Hippocampal formation (tissue), 2 donors: ENCODE results near the gene SMIM43.
"Not testable (repeated sequence)": the region's sequence is repeated elsewhere in the genome, so short reads cannot be mapped to it uniquely, and the experiment has no call there.

ENCODE experiments used
- DNase-seq, 2 donors: peaks; one replicate each; lab custom pipeline; 2025; lab: John Stamatoyannopoulos, UW

The SMIM43 gene

GRCh38 chr4:121736735-121737351, 28.1 kb downstream of the SMIM43 start:
- DNase-seq, result peak in 1 of 2 donors; percentile 14

GRCh38 chr4:121734571-121734970, 30.4 kb downstream of the SMIM43 start:
- DNase-seq, result peak in 1 of 2 donors; percentile 51

GRCh38 chr4:121733942-121734341, 31.0 kb downstream of the SMIM43 start:
- no peak for DNase-seq

- DNase-seq, result not testable (repeated sequence)
Observed at GRCh38 chr4:121729753-121730152, 35.2 kb downstream of the SMIM43 start.

- no peak for DNase-seq
Observed at GRCh38 chr4:121728798-121729226, 36.2 kb downstream of the SMIM43 start.

GRCh38 chr4:121728066-121728465, 36.9 kb downstream of the SMIM43 start:
- DNase-seq, result no peak

- DNase-seq, result peak in 1 of 2 donors; percentile 48
Observed at GRCh38 chr4:121726642-121727268, 38.2 kb downstream of the SMIM43 start.

GRCh38 chr4:121724671-121725070, 40.3 kb downstream of the SMIM43 start:
- DNase-seq, result no peak

GRCh38 chr4:121721700-121722099, 43.3 kb downstream of the SMIM43 start:
- DNase-seq, result no peak

GRCh38 chr4:121720109-121720508, 44.9 kb downstream of the SMIM43 start:
- DNase-seq, result no peak

GRCh38 chr4:121717680-121718237, 47.2 kb downstream of the SMIM43 start:
- DNase-seq, result no peak

- DNase-seq, result no peak
Observed at GRCh38 chr4:121714548-121714947, 50.4 kb downstream of the SMIM43 start.

- DNase-seq, result no peak
Observed at GRCh38 chr4:121712783-121713182, 52.2 kb downstream of the SMIM43 start.

GRCh38 chr4:121712001-121712651, 52.8 kb downstream of the SMIM43 start:
- no peak for DNase-seq

- peak in 1 of 2 donors; percentile 35 for DNase-seq
Observed at GRCh38 chr4:121711263-121712000, 53.5 kb downstream of the SMIM43 start.

GRCh38 chr4:121709766-121710405, 55.1 kb downstream of the SMIM43 start:
- DNase-seq, result no peak
